Measurements from ENCODE around the gene COMT. TPM values are rescaled to one million over a fixed set of nuclear protein-coding genes. Genes with fewer than 3 reads are reported as not detected.

Gene COMT
- total RNA-seq, 1 experiment from 2014 or later: 30.8 TPM

- POLR2A ChIA-PET: interaction anchor here (1.0 kb wide), 1 partner anchor 27 kb away, joined by 3 read pairs; no protein-coding TSS in a partner anchor
- H3K4me3 Mint-ChIP-seq: no peak overlapping the region
These were observed 33.5 kb downstream of the COMT start for GRCh38 chr22:19974935-19975706.

GRCh38 chr22:19975707-19976035 lies 34.1 kb downstream of the COMT start:
- no peaks in the 10 kb centered on the region for H3K27me3 Mint-ChIP-seq (ENCODE audit: low read depth)
- ChIA-PET CTCF (interaction anchor here (1.5 to 8.4 kb wide), 3 partner anchors 10 to 38 kb away, joined by 5 to 181 read pairs (median 11); no protein-coding TSS in a partner anchor), POLR2A (no interaction called here)
- TF ChIP-seq AR (CRISPR knock-in tag; IDR thresholded peaks at IDR 0.05): no peak
- TF ChIP-seq ZNF423 (CRISPR knock-in tag; IDR thresholded peaks at IDR 0.05): no peak
- no peak for TF ChIP-seq E2F5 (CRISPR knock-in tag; IDR thresholded peaks at IDR 0.05)
- no peak for TF ChIP-seq SOX15 (CRISPR knock-in tag; IDR thresholded peaks at IDR 0.05)
- TF ChIP-seq ZNF121 (CRISPR knock-in tag; IDR thresholded peaks at IDR 0.05): no peak
- TF ChIP-seq CDX4 (CRISPR knock-in tag; IDR thresholded peaks at IDR 0.05; ENCODE audit: borderline replicate concordance): no peak
- no peak for TF ChIP-seq FOXJ3 (CRISPR knock-in tag; IDR thresholded peaks at IDR 0.05; ENCODE audit: borderline replicate concordance)
- TF ChIP-seq ERG (CRISPR knock-in tag; IDR thresholded peaks at IDR 0.05): no peak
- TF ChIP-seq ZNF532 (CRISPR knock-in tag; IDR thresholded peaks at IDR 0.05; ENCODE audit: borderline replicate concordance): no peak
- no peak for TF ChIP-seq FOXP1 (CRISPR knock-in tag; IDR thresholded peaks at IDR 0.05; ENCODE audit: borderline replicate concordance)
- TF ChIP-seq TP53 (CRISPR knock-in tag; IDR thresholded peaks at IDR 0.05): no peak
- no peak for TF ChIP-seq SP1 (CRISPR knock-in tag; conservative IDR thresholded peaks at IDR 0.05)
- TF ChIP-seq ZNF219 (CRISPR knock-in tag; IDR thresholded peaks at IDR 0.05; ENCODE audit: borderline replicate concordance): no peak
- TF ChIP-seq ESRRA (CRISPR knock-in tag; IDR thresholded peaks at IDR 0.05; ENCODE audit: borderline replicate concordance): no peak
- TF ChIP-seq CREB1 (CRISPR knock-in tag; IDR thresholded peaks at IDR 0.05): no peak
- no peak for TF ChIP-seq ZNF263 (CRISPR knock-in tag; IDR thresholded peaks at IDR 0.05; ENCODE audit: low read depth)
- H3K27ac Mint-ChIP-seq: peak overlapping the region; percentile 92
- DNase-seq (ENCODE audit: low spot score) (no peak), ATAC-seq (no peak)
- H3K4me3 Mint-ChIP-seq: no peak overlapping the region
- H3K9me3 Mint-ChIP-seq: no peaks in the 10 kb centered on the region
- peaks cover 20% of the 10 kb centered on the region for H3K36me3 Mint-ChIP-seq
- peaks cover 18% of the 10 kb centered on the region for H3K4me1 Mint-ChIP-seq

More at GRCh38 chr22:19974935-19975706, 33.5 kb downstream of the COMT start:
- no peak for DNase-seq (ENCODE audit: low spot score)
- Mint-ChIP-seq H3K9me3 (no peaks in the 10 kb centered on the region), H3K27ac (peak overlapping the region; percentile 92), H3K36me3 (peaks cover 19% of the 10 kb centered on the region), H3K4me1 (peaks cover 18% of the 10 kb centered on the region), H3K27me3 (ENCODE audit: low read depth) (no peaks in the 10 kb centered on the region)
- CTCF ChIA-PET: interaction anchor here (0.5 to 8.4 kb wide), 19 partner anchors 8 to 427 kb away, joined by 3 to 181 read pairs (median 5); partner anchors contain the start of genes COMT, DGCR6L, TANGO2 and TXNRD2
- ATAC-seq: peak; percentile 3
- no peak for TF ChIP-seq ETV6 (CRISPR knock-in tag; IDR thresholded peaks at IDR 0.05)
- TF ChIP-seq ZNF423 (CRISPR knock-in tag; IDR thresholded peaks at IDR 0.05): 0 out of 2 replicates have a peak, but pooled peaks have one; percentile 18

Measured in WTC11 (cell line).